Fibroblast of lung (primary cell): ENCODE data around the gene SDSL.

ENCODE experiments used
- EZH2 ChIP-seq: IDR thresholded peaks from 2 replicates; pipeline ENCODE4 v1.5.1; 2012; ENCODE audit warnings: low read length, control low read depth, mild to moderate bottlenecking; ENCODE audit errors: missing control alignments
- TF ChIP-seq, protein P1 (sequence below), 2 donors: IDR thresholded peaks in 1 of 2; conservative IDR thresholded peaks in 1 of 2; 1 replicate in 1 of 2; 2 replicates in 1 of 2; pipeline ENCODE4 v1.5.1; 2011 to 2012; ENCODE audit warnings: low read length in 2 of 2, control low read depth in 1 of 2, inconsistent platforms in 1 of 2, low read depth in 1 of 2, mild to moderate bottlenecking in 1 of 2

DNA sequence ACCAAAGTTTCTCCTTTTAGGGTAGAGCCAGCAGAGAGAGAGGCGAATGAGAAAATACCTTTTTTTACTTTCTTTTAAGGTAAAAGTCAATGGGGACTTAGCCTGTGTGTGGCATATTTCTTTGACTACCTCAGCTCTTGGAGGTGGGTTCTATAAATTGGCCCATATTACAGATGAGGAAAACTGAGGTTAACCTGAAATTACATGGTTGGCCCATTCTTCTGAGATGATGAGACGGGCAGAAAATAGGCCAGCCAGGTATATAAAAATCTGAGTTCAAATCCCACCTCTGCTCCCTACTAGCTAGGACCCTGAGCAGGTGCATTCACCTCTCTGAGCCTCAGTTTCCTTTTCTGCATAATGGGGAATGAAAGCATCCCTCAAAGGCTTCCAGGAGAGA, 27.1 kb downstream of the SDSL start:
- TF ChIP-seq, protein P1, sequence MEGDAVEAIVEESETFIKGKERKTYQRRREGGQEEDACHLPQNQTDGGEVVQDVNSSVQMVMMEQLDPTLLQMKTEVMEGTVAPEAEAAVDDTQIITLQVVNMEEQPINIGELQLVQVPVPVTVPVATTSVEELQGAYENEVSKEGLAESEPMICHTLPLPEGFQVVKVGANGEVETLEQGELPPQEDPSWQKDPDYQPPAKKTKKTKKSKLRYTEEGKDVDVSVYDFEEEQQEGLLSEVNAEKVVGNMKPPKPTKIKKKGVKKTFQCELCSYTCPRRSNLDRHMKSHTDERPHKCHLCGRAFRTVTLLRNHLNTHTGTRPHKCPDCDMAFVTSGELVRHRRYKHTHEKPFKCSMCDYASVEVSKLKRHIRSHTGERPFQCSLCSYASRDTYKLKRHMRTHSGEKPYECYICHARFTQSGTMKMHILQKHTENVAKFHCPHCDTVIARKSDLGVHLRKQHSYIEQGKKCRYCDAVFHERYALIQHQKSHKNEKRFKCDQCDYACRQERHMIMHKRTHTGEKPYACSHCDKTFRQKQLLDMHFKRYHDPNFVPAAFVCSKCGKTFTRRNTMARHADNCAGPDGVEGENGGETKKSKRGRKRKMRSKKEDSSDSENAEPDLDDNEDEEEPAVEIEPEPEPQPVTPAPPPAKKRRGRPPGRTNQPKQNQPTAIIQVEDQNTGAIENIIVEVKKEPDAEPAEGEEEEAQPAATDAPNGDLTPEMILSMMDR (conservative IDR thresholded peaks at IDR 0.05 in 1 of 2, IDR thresholded peaks at IDR 0.05 in 1 of 2; ENCODE audit: low read depth in 1 of 2, low read length in 2 of 2) = no peak
- TF ChIP-seq EZH2 = no peak
